B cell (primary cell): Measurements from ENCODE around the gene GIMAP8. TPM values are rescaled to one million over a fixed set of nuclear protein-coding genes. Genes with fewer than 3 reads are reported as not detected.

ENCODE experiments used
- ATAC-seq: fragments of 200-7000 bp; cut with Tn5 transposase; one replicate; pipeline ENCODE4 v1.10.0; 2021; ENCODE audit warnings: low read depth, mild to moderate bottlenecking, moderate number of reproducible peaks, moderate library complexity
- CTCF ChIA-PET: fragments of 350-600 bp; sonication (Branson Sonifier 250); formaldehyde crosslinking; loops from one replicate; lab custom pipeline; 2021; ENCODE audit warnings: antibody characterized with exemption, inconsistent platforms; lab: Charles Lee
- POLR2A ChIA-PET: fragments of 350-600 bp; sonication (Branson Sonifier 250); formaldehyde crosslinking; loops from one replicate; lab custom pipeline; 2021; ENCODE audit warnings: antibody characterized with exemption; lab: Charles Lee
- DNase-seq: peaks from one replicate; pipeline ENCODE4 v3.0.0; 2013
- H2AFZ ChIP-seq: 2 replicates; pipeline ENCODE4 v1.6.1; 2012; ENCODE audit warnings: mild to moderate bottlenecking, low read depth, low read length; ENCODE audit not compliant: insufficient read depth, poor library complexity, severe bottlenecking
- H3K27ac ChIP-seq, 2 donors: 1 replicate in 1 of 2; 2 replicates in 1 of 2; pipeline ENCODE4 v1.5.1; 2012 to 2013; ENCODE audit warnings: low read length in 2 of 2, mild to moderate bottlenecking in 2 of 2, moderate library complexity in 1 of 2
- H3K27me3 ChIP-seq, 4 experiments: fragments of 200-600 bp in 1 of 4; sonication (generic) in 1 of 4; replicated peaks in 1 of 4; 1 replicate in 2 of 4; 2 replicates in 2 of 4; pipeline versions ENCODE4 v1.6.1 to v1.7.0; 2013 to 2016; ENCODE audit warnings: low read length in 3 of 4, mild to moderate bottlenecking in 2 of 4, mixed read lengths in 1 of 4, moderate library complexity in 1 of 4; ENCODE audit not compliant: insufficient read depth in 4 of 4, control insufficient read depth in 3 of 4; ENCODE audit errors: control extremely low read depth in 1 of 4
- H3K36me3 ChIP-seq, 2 experiments: replicated peaks in 1 of 2; 1 replicate in 1 of 2; 2 replicates in 1 of 2; pipeline versions ENCODE4 v1.6.1 to v1.7.1; 2013; ENCODE audit warnings: low read length in 1 of 2; ENCODE audit not compliant: insufficient read depth in 2 of 2, control insufficient read depth in 1 of 2; ENCODE audit errors: control extremely low read depth in 1 of 2, extremely low read depth in 1 of 2
- H3K4me1 ChIP-seq, 2 donors: fragments of 200-600 bp in 1 of 2; sonication (generic) in 1 of 2; 1 replicate in 1 of 2; 2 replicates in 1 of 2; pipeline versions ENCODE4 v1.5.1 to v1.6.1; 2013 to 2017; ENCODE audit warnings: low read length in 2 of 2; ENCODE audit not compliant: control insufficient read depth in 2 of 2, insufficient read depth in 2 of 2
- H3K4me2 ChIP-seq: replicated peaks from 2 replicates; pipeline ENCODE3; 2012; ENCODE audit warnings: mild to moderate bottlenecking, low read depth, low read length; ENCODE audit not compliant: poor library complexity, severe bottlenecking
- H3K4me3 ChIP-seq, 5 experiments: fragments of 200-600 bp in 1 of 5; sonication (generic) in 1 of 5; 1 replicate in 3 of 5; 2 replicates in 2 of 5; pipeline versions ENCODE4 v1.5.1 to v1.7.0; 2011 to 2016; ENCODE audit warnings: low read length in 4 of 5, mild to moderate bottlenecking in 4 of 5, low read depth in 2 of 5, control low read depth in 1 of 5, moderate library complexity in 1 of 5; ENCODE audit not compliant: insufficient read depth in 1 of 5; ENCODE audit errors: control extremely low read depth in 1 of 5, extremely low read depth in 1 of 5
- H3K79me2 ChIP-seq: fragments of 200-600 bp; sonication (generic); one replicate; pipeline ENCODE4 v1.6.0; 2016; ENCODE audit warnings: low read length; ENCODE audit not compliant: control insufficient read depth, insufficient read depth
- H3K9ac ChIP-seq: fragments of 200-600 bp; sonication (generic); 2 replicates; pipeline ENCODE4 v1.6.1; 2017; ENCODE audit warnings: mild to moderate bottlenecking, low read length, moderate library complexity
- H3K9me3 ChIP-seq, 3 donors: one replicate each; pipeline versions ENCODE4 v1.6.1 to v1.7.1; 2013; ENCODE audit warnings: low read length in 2 of 3; ENCODE audit not compliant: control insufficient read depth in 2 of 3, insufficient read depth in 1 of 3; ENCODE audit errors: control extremely low read depth in 1 of 3
- H4K20me1 ChIP-seq: 2 replicates; pipeline ENCODE4 v1.6.0; 2012; ENCODE audit warnings: mild to moderate bottlenecking, low read length; ENCODE audit not compliant: insufficient read depth, control insufficient read depth, poor library complexity, severe bottlenecking
- H3K27ac Mint-ChIP-seq: one replicate; pipeline ENCODE4 v1.8.0; 2021; ENCODE audit warnings: mixed read lengths
- H3K27me3 Mint-ChIP-seq: one replicate; pipeline ENCODE4 v1.8.0; 2021; ENCODE audit warnings: mixed read lengths
- H3K4me1 Mint-ChIP-seq: one replicate; pipeline ENCODE4 v1.8.0; 2021; ENCODE audit warnings: mixed read lengths
- H3K4me3 Mint-ChIP-seq: one replicate; pipeline ENCODE4 v1.8.0; 2021; ENCODE audit warnings: mixed read lengths
- H3K9me3 Mint-ChIP-seq: one replicate; pipeline ENCODE4 v1.8.0; 2022; ENCODE audit warnings: mixed read lengths; ENCODE audit not compliant: insufficient read depth
- CTCF ChIP-seq: fragments of 200-600 bp; IDR thresholded peaks from one replicate; pipeline ENCODE4 v1.8.0; 2022; ENCODE audit warnings: antibody characterized with exemption, mild to moderate bottlenecking
- EZH2 ChIP-seq: IDR thresholded peaks from 2 replicates; pipeline ENCODE4 v1.6.1; 2012; ENCODE audit warnings: borderline replicate concordance, low read depth, mild to moderate bottlenecking, moderate library complexity, low read length; ENCODE audit not compliant: insufficient read depth, poor library complexity, severe bottlenecking
- WGBS: methylation state at CpG from one replicate; pipeline ENCODE4 v1.1.5; 2013; ENCODE audit warnings: missing lambda C conversion rate; ENCODE audit not compliant: insufficient coverage; 5-methylcytosine and 5-hydroxymethylcytosine counted together
- intact Hi-C: fragments of 100-400 bp; cut with micrococcal nuclease; formaldehyde crosslinking; loops from one replicate; pipeline ENCODE4 v1.10.0; 2022
- polyA plus RNA-seq: library from polyadenylated mRNA; depleted of rRNA; stranded (reverse); fragments of >200 nt; gene quantifications from 2 replicates; pipeline ENCODE4 v1.2.3, GENCODE V29; 2012
- total RNA-seq, 2 donors: library from RNA; stranded (reverse); fragments of 120-200 nt in 1 of 2; gene quantifications; 1 replicate in 1 of 2; 2 replicates in 1 of 2; pipeline versions ENCODE4 v1.2.3 to v1.2.4, GENCODE V29; 2013 to 2022

GIMAP8 gene
- total and polyA plus RNA-seq, 2 donors (not counting 1 experiment from before 2014, with no cell fraction given), result 0.34 to 0.47 TPM

- Histone ChIP-seq H3K36me3 (no peaks in the 10 kb centered on the region), H3K4me1 (no peaks in the 10 kb centered on the region), H4K20me1 (no peaks in the 10 kb centered on the region), H3K4me2 (no peak overlapping the region), H3K27ac (no peak overlapping the region), H3K79me2 (no peaks in the 10 kb centered on the region), H2AFZ (no peak overlapping the region), H3K27me3 (no peaks in the 10 kb centered on the region), H3K9me3 (no peaks in the 10 kb centered on the region), H3K9ac (no peak overlapping the region), H3K4me3 (no peak overlapping the region)
- no peak overlapping the region for H3K27ac Mint-ChIP-seq
- DNase-seq, result no peak
- POLR2A ChIA-PET, result no interaction called here
- WGBS, result 100% methylated on average over 1 of the region's 3 CpGs
- H3K27me3 Mint-ChIP-seq, result peaks cover 4% of the 10 kb centered on the region
- intact Hi-C loops, result no loop called here
- CTCF ChIA-PET, result no interaction called here
- H3K9me3 Mint-ChIP-seq, result peaks cover 8% of the 10 kb centered on the region
- H3K4me3 Mint-ChIP-seq, result no peak overlapping the region
- TF ChIP-seq EZH2, result no peak
- TF ChIP-seq CTCF, result no peak
- ATAC-seq, result no peak
- H3K4me1 Mint-ChIP-seq, result no peaks in the 10 kb centered on the region
These were observed 53.2 kb downstream of the GIMAP8 start for GRCh38 chr7:150503581-150503980.

- Histone ChIP-seq H3K27ac (no peak overlapping the region), H3K9me3 (no peaks in the 10 kb centered on the region), H4K20me1 (no peaks in the 10 kb centered on the region), H3K27me3 (no peaks in the 10 kb centered on the region), H3K36me3 (no peaks in the 10 kb centered on the region), H3K4me2 (no peak overlapping the region), H3K4me3 (no peak overlapping the region), H2AFZ (no peak overlapping the region), H3K9ac (no peak overlapping the region), H3K4me1 (no peaks in the 10 kb centered on the region), H3K79me2 (no peaks in the 10 kb centered on the region)
- POLR2A ChIA-PET, result no interaction called here
- H3K4me3 Mint-ChIP-seq, result no peak overlapping the region
- H3K27me3 Mint-ChIP-seq, result peaks cover 4% of the 10 kb centered on the region
- TF ChIP-seq EZH2, result no peak
- TF ChIP-seq CTCF, result no peak
- no peak overlapping the region for H3K27ac Mint-ChIP-seq
- no peaks in the 10 kb centered on the region for H3K4me1 Mint-ChIP-seq
- ATAC-seq, result no peak
- no CpG with 5 or more reads among the region's 4 CpGs for WGBS
- intact Hi-C loops, result no loop called here
- H3K9me3 Mint-ChIP-seq, result no peaks in the 10 kb centered on the region
- no peak for DNase-seq
- CTCF ChIA-PET, result no interaction called here
These were observed 57.6 kb downstream of the GIMAP8 start for GRCh38 chr7:150507947-150508602.
